ENCODE measurements around the gene HMCN2. TPM values are rescaled to one million over a fixed set of nuclear protein-coding genes. Genes with fewer than 3 reads are reported as not detected.

The HMCN2 gene
- total RNA-seq, 6 experiments from 2014 or later, result under 0.01 to 0.05 (median 0.02) TPM; not detected in 3

DNA sequence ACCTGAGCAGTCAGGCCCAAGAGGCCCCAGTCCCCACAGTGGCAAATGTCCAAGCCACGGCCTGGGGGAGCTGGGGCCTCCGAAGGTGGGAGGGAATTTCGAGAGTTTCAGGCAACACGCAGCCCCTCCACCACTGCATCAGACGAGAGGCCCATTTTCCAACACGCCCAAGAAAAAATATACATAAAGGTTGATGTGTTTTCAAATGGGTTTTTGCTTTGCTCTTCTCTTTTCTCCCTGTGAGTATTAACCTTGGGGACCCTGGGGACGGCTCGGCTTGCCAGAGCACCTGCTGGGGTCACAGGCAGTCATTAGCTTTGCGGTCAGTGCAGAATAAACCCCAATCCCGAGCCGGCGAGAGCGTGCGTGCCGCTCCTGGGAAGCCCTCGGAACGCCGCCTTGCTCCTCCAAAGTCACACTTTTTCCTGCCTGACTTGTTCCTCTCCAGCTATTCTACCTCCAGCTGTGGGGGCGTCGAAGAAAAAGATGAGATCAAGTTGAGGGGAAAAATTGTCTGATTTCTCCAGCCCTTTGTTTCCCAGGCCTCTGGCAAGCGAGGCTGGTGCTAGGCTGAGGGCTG is 210.7 kb downstream of the HMCN2 start:
- no peaks in the 10 kb centered on the region for H3K36me3 Mint-ChIP-seq (ENCODE audit: low read depth)
- no peak overlapping the region for H3K4me3 Mint-ChIP-seq
- TF ChIP-seq, protein P1, sequence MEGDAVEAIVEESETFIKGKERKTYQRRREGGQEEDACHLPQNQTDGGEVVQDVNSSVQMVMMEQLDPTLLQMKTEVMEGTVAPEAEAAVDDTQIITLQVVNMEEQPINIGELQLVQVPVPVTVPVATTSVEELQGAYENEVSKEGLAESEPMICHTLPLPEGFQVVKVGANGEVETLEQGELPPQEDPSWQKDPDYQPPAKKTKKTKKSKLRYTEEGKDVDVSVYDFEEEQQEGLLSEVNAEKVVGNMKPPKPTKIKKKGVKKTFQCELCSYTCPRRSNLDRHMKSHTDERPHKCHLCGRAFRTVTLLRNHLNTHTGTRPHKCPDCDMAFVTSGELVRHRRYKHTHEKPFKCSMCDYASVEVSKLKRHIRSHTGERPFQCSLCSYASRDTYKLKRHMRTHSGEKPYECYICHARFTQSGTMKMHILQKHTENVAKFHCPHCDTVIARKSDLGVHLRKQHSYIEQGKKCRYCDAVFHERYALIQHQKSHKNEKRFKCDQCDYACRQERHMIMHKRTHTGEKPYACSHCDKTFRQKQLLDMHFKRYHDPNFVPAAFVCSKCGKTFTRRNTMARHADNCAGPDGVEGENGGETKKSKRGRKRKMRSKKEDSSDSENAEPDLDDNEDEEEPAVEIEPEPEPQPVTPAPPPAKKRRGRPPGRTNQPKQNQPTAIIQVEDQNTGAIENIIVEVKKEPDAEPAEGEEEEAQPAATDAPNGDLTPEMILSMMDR (IDR thresholded peaks at IDR 0.05), result no peak

DNA sequence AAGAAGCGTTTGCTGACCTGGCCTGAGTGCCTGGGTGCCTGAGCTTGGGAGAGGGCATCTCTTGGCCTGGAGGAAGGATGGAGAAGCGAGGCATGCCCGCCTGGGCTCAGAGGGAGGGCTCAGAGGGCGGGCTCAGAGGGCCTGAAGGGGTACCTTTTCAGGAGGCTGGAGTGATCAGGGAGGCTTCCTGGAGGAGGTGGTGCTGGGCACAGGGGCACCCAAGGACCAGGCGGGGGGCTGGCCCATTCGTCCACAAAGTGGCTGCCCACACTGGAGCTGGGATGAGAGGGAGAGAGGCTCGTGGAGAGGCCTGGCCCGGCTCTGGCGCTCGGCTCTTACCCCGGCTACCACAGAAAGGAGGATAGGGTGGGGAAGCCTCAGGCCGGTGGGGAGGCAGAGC is 212.0 kb downstream of the HMCN2 start:
- Mint-ChIP-seq H3K9me3 (no peaks in the 10 kb centered on the region), H3K27me3 (ENCODE audit: insufficient read depth) (peaks cover 13% of the 10 kb centered on the region), H3K36me3 (ENCODE audit: low read depth) (no peaks in the 10 kb centered on the region), H3K27ac (no peak overlapping the region), H3K4me1 (ENCODE audit: low read depth) (no peaks in the 10 kb centered on the region), H3K4me3 (no peak overlapping the region)
- TF ChIP-seq, protein P1 (IDR thresholded peaks at IDR 0.05), result no peak
- no peak for DNase-seq

More for the DNA sequence above, 210.7 kb downstream of the HMCN2 start:
- Mint-ChIP-seq H3K9me3 (no peaks in the 10 kb centered on the region), H3K27ac (no peak overlapping the region), H3K27me3 (ENCODE audit: insufficient read depth) (peaks cover 11% of the 10 kb centered on the region), H3K4me1 (ENCODE audit: low read depth) (no peaks in the 10 kb centered on the region)
- no peak for DNase-seq

DNA sequence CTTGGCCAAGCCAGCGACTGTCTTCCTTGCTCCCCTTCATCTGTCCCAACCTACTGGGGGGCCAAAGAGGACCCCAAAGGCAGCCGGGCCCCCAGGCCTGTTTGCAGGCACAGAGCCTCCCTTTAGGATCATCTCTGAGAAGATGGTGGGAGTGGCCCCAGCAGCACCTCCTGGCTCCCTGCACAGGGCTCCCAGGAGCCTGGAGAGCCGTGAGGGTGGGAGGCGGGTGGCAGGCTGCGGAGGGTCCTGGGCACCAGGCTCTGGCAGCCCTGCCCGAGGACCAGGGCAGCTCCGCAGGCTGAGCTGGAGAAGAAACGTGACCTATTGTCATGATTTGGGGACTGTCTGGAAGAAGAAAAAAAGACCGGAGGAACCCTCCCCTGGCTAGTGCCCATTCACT is 212.6 kb downstream of the HMCN2 start:
- TF ChIP-seq, protein P1 (IDR thresholded peaks at IDR 0.05), result no peak
- Mint-ChIP-seq H3K27me3 (ENCODE audit: insufficient read depth) (peaks cover 10% of the 10 kb centered on the region), H3K4me3 (no peak overlapping the region), H3K9me3 (no peaks in the 10 kb centered on the region), H3K4me1 (ENCODE audit: low read depth) (no peaks in the 10 kb centered on the region), H3K36me3 (ENCODE audit: low read depth) (no peaks in the 10 kb centered on the region), H3K27ac (no peak overlapping the region)
- no peak for DNase-seq

DNA sequence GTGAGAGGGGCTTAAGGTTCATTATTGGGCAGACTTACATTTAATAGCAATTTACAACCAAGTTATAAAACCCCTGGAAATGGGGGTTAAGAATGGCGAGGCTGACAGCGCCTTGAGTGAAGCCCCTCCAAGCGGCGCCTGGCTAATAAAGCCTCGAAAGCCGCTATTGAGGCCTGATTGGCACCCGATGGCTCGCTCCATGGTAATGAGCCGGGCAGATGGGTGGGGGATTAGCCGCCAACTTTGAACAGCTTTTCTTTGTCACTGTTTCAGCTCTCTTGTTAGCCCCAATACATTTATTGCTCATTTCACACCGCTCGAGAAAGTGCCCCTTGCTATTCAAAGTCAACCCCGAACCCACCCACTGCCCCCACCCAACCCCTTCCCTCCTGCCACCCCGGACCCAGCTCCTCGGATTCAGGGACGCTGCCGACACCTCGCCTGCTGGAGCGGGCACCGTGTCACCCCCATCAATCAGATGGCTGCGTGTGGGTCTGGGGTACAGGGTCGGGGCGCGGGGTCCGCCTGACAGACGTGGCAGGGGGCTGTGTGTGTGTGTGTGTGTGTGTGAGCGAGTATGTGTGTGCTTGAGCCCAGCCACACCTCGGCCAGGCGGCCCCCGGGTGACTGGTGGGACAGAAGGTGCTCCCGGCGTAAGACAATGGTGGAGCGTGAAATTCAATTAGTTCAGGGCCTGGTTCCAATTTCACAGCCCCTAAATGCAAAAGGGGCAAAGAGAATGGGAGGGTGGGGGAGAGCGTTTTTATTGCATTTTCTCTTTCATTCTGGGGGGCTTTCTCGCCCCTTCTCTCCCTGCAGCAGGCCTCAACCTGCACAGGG is 213.4 kb downstream of the HMCN2 start:
- H3K27me3 Mint-ChIP-seq (ENCODE audit: insufficient read depth), result peaks cover 8% of the 10 kb centered on the region

DNA sequence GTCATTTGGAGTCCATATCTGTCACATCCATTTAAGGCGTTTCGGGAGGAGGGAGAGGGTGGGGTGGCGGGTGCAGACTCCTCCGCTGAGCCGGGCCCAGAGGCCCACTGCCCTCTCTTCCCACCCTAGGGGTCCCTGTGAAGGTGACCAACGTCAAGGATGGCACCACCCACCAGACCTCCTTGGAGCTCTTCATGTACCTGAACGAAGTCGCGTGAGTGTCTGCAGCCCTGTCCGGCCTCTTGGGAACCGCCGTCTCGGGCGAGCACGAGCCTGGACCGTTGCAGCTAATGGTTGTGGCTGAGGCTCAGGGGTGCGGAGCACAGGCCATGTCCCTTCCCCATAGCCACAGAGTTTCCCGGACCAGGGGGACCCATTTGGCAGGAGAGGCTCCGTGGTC is 214.0 kb downstream of the HMCN2 start:
- no peak for DNase-seq
- Mint-ChIP-seq H3K36me3 (ENCODE audit: low read depth) (no peaks in the 10 kb centered on the region), H3K9me3 (no peaks in the 10 kb centered on the region), H3K4me3 (no peak overlapping the region), H3K27ac (no peak overlapping the region), H3K4me1 (ENCODE audit: low read depth) (no peaks in the 10 kb centered on the region), H3K27me3 (ENCODE audit: insufficient read depth) (peaks cover 14% of the 10 kb centered on the region)
- TF ChIP-seq, protein P1 (IDR thresholded peaks at IDR 0.05), result no peak

More for the DNA sequence above, 213.4 kb downstream of the HMCN2 start:
- TF ChIP-seq, protein P1 (IDR thresholded peaks at IDR 0.05), result no peak
- no peak for DNase-seq
- Mint-ChIP-seq H3K4me3 (no peak overlapping the region), H3K9me3 (no peaks in the 10 kb centered on the region), H3K4me1 (ENCODE audit: low read depth) (no peaks in the 10 kb centered on the region), H3K36me3 (ENCODE audit: low read depth) (no peaks in the 10 kb centered on the region), H3K27ac (no peak overlapping the region)
